MM.1S (cell line): Measurements from ENCODE around the gene RNF220.
"Not testable (repeated sequence)": the region's sequence is repeated elsewhere in the genome, so short reads cannot be mapped to it uniquely, and the experiment has no call there.

ENCODE experiments used
- DNase-seq: peaks from one replicate; pipeline ENCODE4 v3.0.0-alpha.2; 2015
- H2AFZ ChIP-seq: fragments of 300-600 bp; sonication (generic); 2 replicates; pipeline ENCODE4 v1.6.0; 2016; ENCODE audit warnings: antibody characterized with exemption, low read length
- H3F3A ChIP-seq: fragments of 300-600 bp; sonication (generic); 2 replicates; pipeline ENCODE4 v1.6.1; 2016; ENCODE audit warnings: mild to moderate bottlenecking, antibody characterized with exemption, low read length, moderate library complexity, mixed read lengths; ENCODE audit not compliant: insufficient read depth
- H3K27ac ChIP-seq: fragments of 300-600 bp; sonication (generic); 2 replicates; pipeline ENCODE4 v1.5.1; 2016; ENCODE audit warnings: mild to moderate bottlenecking, low read length
- H3K27me3 ChIP-seq: fragments of 300-600 bp; sonication (generic); replicated peaks from 2 replicates; pipeline ENCODE4 v1.6.0; 2016; ENCODE audit warnings: low read length; ENCODE audit not compliant: insufficient read depth
- H3K36me3 ChIP-seq: fragments of 300-600 bp; sonication (generic); replicated peaks from 2 replicates; pipeline ENCODE4 v1.6.1; 2016; ENCODE audit warnings: mild to moderate bottlenecking, low read length, mixed read lengths; ENCODE audit not compliant: insufficient read depth
- H3K4me1 ChIP-seq: fragments of 300-600 bp; sonication (generic); 2 replicates; pipeline ENCODE4 v1.6.1; 2016; ENCODE audit warnings: low read length, mixed read lengths
- H3K4me2 ChIP-seq: fragments of 300-600 bp; sonication (generic); 2 replicates; pipeline ENCODE4 v1.6.0; 2016; ENCODE audit warnings: low read depth, low read length
- H3K4me3 ChIP-seq: fragments of 300-600 bp; sonication (generic); 2 replicates; pipeline ENCODE4 v1.5.1; 2016; ENCODE audit warnings: low read length, mixed read lengths
- H3K79me2 ChIP-seq: fragments of 300-600 bp; sonication (generic); 2 replicates; pipeline ENCODE4 v1.6.1; 2016; ENCODE audit warnings: mixed run types, low read length, mixed read lengths
- H3K9ac ChIP-seq: fragments of 300-600 bp; sonication (generic); 2 replicates; pipeline ENCODE4 v1.6.1; 2016; ENCODE audit warnings: low read length, mixed read lengths
- H3K9me2 ChIP-seq: fragments of 300-600 bp; sonication (generic); replicated peaks from 2 replicates; pipeline ENCODE4 v1.6.1; 2016; ENCODE audit warnings: mild to moderate bottlenecking, low read length, mixed read lengths; ENCODE audit not compliant: insufficient read depth
- H3K9me3 ChIP-seq: fragments of 300-600 bp; sonication (generic); replicated peaks from 2 replicates; pipeline ENCODE4 v1.6.1; 2016; ENCODE audit warnings: mild to moderate bottlenecking, low read length, mixed read lengths; ENCODE audit not compliant: insufficient read depth
- H4K20me1 ChIP-seq: fragments of 300-600 bp; sonication (generic); 2 replicates; pipeline ENCODE4 v1.6.1; 2016; ENCODE audit warnings: mild to moderate bottlenecking, low read length, moderate library complexity, mixed read lengths; ENCODE audit not compliant: insufficient read depth
- CTCF ChIP-seq: fragments of 300-600 bp; sonication (generic); IDR thresholded peaks from 2 replicates; pipeline ENCODE4 v1.5.1; 2016; ENCODE audit warnings: antibody characterized with exemption, low read length, mixed read lengths
- EZH2 ChIP-seq: fragments of 300-600 bp; sonication (generic); optimal IDR thresholded peaks from 2 replicates; pipeline ENCODE3; 2017; ENCODE audit warnings: low read depth, mild to moderate bottlenecking, antibody characterized with exemption, low read length, mixed read lengths
- EZH2phosphoT487 ChIP-seq: fragments of 300-600 bp; sonication (generic); IDR thresholded peaks from 2 replicates; pipeline ENCODE4 v1.6.1; 2018; ENCODE audit warnings: antibody characterized with exemption, low read length

RNF220 gene

GRCh38 chr1:44559330-44559729 lies 154.3 kb downstream of the RNF220 start:
- no peak overlapping the region for H2AFZ ChIP-seq
- no peaks in the 10 kb centered on the region for H3K9me2 ChIP-seq
- no peak for DNase-seq
- H3K4me3 ChIP-seq: no peak overlapping the region
- no peaks in the 10 kb centered on the region for H3K79me2 ChIP-seq
- no peaks in the 10 kb centered on the region for H3K9me3 ChIP-seq
- H3F3A ChIP-seq: no peaks in the 10 kb centered on the region
- no peak for TF ChIP-seq EZH2
- TF ChIP-seq CTCF: no peak
- TF ChIP-seq EZH2phosphoT487: no peak
- no peak overlapping the region for H3K9ac ChIP-seq
- no peak overlapping the region for H3K4me2 ChIP-seq
- H4K20me1 ChIP-seq: no peaks in the 10 kb centered on the region
- no peak overlapping the region for H3K27ac ChIP-seq
- no peaks in the 10 kb centered on the region; the same call in none of the 2 replicates for H3K27me3 ChIP-seq
- H3K36me3 ChIP-seq: no peaks in the 10 kb centered on the region
- H3K4me1 ChIP-seq: no peaks in the 10 kb centered on the region

GRCh38 chr1:44559913-44560312 lies 154.9 kb downstream of the RNF220 start:
- H3K4me1 ChIP-seq: no peaks in the 10 kb centered on the region
- no peak overlapping the region for H3K27ac ChIP-seq
- H3K4me2 ChIP-seq: no peak overlapping the region
- H3K27me3 ChIP-seq: no peaks in the 10 kb centered on the region; the same call in none of the 2 replicates
- no peak for DNase-seq
- TF ChIP-seq EZH2 (no peak), CTCF (no peak), EZH2phosphoT487 (no peak)
- no peaks in the 10 kb centered on the region for H3F3A ChIP-seq
- H4K20me1 ChIP-seq: no peaks in the 10 kb centered on the region
- H3K4me3 ChIP-seq: no peak overlapping the region
- H3K9ac ChIP-seq: no peak overlapping the region
- no peak overlapping the region for H2AFZ ChIP-seq
- no peaks in the 10 kb centered on the region for H3K79me2 ChIP-seq
- H3K9me2 ChIP-seq: no peaks in the 10 kb centered on the region
- no peaks in the 10 kb centered on the region for H3K9me3 ChIP-seq
- H3K36me3 ChIP-seq: no peaks in the 10 kb centered on the region

- not testable (repeated sequence) for H3K27me3 ChIP-seq, H2AFZ ChIP-seq, H3K9me2 ChIP-seq, H3K4me3 ChIP-seq, H3K79me2 ChIP-seq, H3K4me2 ChIP-seq, DNase-seq, H3K9ac ChIP-seq, H3K4me1 ChIP-seq, H3K27ac ChIP-seq, H3K36me3 ChIP-seq, H4K20me1 ChIP-seq, H3F3A ChIP-seq, H3K9me3 ChIP-seq
Measured at GRCh38 chr1:44560696-44561095, 155.6 kb downstream of the RNF220 start.

- Histone ChIP-seq H3K4me3 (no peak overlapping the region), H3K79me2 (no peaks in the 10 kb centered on the region), H3F3A (no peaks in the 10 kb centered on the region), H3K9ac (no peak overlapping the region), H4K20me1 (no peaks in the 10 kb centered on the region), H3K9me2 (no peaks in the 10 kb centered on the region), H3K27me3 (peaks cover 27% of the 10 kb centered on the region), H2AFZ (no peak overlapping the region), H3K4me2 (no peak overlapping the region), H3K36me3 (no peaks in the 10 kb centered on the region), H3K4me1 (no peaks in the 10 kb centered on the region), H3K27ac (no peak overlapping the region), H3K9me3 (no peaks in the 10 kb centered on the region)
- DNase-seq: no peak
- TF ChIP-seq EZH2phosphoT487 (no peak), EZH2 (no peak), CTCF (no peak)
Measured at GRCh38 chr1:44565259-44565750, 160.2 kb downstream of the RNF220 start.
